ENCODE results near the gene ADGRF4.
A peak's percentile ranks its signal among the peaks of the same experiment; 100 is the strongest.

The ADGRF4 gene, protein sequence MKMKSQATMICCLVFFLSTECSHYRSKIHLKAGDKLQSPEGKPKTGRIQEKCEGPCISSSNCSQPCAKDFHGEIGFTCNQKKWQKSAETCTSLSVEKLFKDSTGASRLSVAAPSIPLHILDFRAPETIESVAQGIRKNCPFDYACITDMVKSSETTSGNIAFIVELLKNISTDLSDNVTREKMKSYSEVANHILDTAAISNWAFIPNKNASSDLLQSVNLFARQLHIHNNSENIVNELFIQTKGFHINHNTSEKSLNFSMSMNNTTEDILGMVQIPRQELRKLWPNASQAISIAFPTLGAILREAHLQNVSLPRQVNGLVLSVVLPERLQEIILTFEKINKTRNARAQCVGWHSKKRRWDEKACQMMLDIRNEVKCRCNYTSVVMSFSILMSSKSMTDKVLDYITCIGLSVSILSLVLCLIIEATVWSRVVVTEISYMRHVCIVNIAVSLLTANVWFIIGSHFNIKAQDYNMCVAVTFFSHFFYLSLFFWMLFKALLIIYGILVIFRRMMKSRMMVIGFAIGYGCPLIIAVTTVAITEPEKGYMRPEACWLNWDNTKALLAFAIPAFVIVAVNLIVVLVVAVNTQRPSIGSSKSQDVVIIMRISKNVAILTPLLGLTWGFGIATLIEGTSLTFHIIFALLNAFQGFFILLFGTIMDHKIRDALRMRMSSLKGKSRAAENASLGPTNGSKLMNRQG

GRCh38 chr6:47698342-47698787 lies at the start of gene ADGRF4:
TSS of gene ADGRF4 (plus strand) at chr6:47698580. CDS start at chr6:47707246, 8,666 bp downstream.
- DNase-seq = no peak

GRCh38 chr6:47650553-47651432 lies 47.6 kb upstream of the ADGRF4 start:
- DNase-seq = no peak

- DNase-seq = no peak
Measured at GRCh38 chr6:47651505-47651944, 46.9 kb upstream of the ADGRF4 start.

DNA sequence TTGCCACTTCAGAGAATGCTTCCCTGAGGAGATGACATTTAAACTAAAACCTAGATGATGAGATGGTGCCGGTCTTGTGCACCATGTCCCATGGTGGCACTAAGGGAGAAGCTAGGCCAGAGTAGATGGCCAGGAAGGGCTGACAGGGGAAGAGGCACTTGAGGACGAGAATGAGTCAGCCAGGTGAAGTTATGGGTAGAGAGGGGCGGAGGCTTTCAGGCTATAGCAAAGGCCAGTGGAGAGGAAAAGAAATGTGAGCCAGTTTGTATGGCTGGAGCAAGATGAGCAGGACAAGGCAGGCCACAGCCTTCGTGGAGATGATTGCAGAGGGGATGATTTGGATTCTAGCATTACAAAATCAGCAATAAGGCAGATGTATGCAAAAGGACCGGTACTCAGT lies 44.7 kb upstream of the ADGRF4 start:
- DNase-seq = no peak

DNA sequence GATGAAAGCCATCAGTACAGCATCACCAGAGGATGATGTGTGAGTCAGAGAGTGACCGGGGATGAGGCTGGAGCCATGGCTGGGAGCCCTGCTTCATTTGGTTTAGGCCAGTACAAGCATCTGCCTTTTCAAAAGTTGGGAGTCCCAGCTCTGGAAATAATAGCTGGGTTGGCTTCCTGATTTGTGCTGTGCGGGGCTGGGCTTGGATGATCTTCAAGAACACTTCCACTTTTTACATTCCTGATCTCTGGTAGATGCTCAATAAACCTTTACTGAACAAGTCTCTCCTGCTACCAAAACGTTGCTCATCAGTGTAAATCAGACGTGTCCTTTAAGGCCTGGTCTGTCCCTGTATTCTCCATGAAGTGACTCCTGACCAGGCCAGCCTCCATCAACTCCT lies 44.1 kb upstream of the ADGRF4 start:
- DNase-seq = no peak

DNA sequence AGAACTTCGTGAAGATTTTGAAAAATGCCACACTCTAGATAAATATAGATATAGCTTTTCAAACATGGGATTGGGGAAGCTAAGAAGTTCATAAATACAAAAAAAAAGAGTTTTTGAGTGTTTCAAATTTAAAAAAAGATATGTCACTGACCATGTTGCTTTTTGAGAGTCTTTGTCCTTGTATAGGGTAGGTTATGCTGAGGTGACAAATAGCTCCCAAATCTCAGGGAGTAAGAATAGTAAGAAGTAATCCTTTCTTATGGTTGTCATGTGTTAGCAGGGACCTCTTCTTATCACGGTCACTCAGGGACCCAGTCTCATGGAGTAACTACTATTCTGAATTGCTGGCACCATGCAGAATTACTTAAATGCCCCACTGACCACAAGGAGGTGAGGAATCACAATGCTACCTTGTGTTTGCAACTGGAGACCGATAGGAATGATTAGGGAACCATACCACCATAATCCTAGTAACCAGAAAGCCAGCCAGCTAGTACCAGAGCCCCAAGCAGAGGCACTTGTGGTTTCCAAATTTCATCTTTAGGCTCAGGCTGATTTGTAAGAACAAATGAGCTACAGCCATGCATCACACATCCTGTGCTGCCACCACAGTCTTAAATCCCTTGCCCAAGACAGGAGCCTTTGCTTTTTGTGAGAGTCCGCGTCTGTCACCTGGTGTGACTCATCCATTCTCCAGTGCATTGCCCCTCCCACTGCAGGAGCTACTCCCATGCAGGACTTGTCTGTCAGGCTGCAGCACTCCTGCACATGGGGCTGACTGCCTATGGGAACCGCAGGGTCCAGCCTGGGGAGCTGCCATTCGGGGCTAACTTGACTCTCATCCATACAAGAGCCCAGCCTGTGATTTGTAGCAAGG lies 42.4 kb upstream of the ADGRF4 start:
- peak in 1 of 4 experiments; percentile 1 for DNase-seq

GRCh38 chr6:47661960-47662359 lies 36.4 kb upstream of the ADGRF4 start:
- DNase-seq = no peak

DNA sequence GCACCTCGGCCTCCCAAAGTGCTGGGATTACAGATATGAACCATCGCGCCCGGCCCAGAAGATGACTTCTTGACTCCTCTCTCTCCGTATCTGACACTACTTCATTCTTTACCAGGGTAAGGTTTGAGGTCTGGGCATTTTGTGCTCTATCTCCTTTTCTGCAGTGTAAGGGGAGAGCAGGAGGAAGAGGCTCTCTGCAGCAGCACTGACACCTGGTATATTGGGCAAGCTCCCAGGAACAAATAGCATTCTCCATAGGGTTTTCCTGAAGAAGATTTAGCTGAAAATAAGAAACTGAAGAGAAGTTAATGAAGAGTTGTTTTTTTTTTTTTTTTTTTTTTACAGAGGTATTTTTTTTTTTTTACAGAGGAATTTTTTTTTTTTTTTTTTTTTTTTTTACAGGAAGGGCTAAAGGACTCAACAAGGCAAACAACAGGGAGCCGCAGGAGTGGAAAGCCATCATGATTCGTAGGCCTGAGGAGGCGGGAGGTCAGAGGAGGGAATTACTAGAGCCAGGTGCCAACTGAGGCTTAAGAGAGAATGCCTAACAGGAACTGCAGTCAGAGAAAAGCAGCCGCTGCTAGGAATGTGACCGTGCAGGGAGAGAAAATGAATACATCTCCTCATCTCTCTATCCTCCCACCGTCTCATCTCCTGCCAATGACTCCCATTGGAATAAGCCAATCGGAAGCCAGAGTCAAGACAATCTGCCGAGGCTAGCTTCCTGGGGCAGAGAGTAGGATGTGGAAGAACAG lies 34.7 kb upstream of the ADGRF4 start:
- DNase-seq = no peak

DNA sequence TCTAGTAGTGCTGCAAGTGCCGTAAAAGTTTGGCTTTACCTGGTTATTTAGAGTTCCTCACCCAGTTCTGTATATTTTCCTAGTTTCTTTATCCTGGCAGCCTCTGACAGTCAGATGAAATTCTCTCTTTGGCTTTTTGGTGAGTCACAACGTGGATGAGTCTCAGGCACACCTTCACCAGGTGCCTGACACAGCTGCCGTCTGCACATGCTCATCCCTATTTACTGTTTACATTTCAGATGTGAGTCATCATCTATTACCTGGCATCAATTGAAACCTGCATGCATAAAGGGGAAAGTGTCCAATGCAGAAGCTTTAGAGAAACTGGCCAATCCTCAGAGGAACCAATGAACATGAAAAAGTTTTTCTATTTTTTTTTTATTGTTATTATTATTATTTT lies 33.3 kb upstream of the ADGRF4 start:
- DNase-seq = no peak

DNA sequence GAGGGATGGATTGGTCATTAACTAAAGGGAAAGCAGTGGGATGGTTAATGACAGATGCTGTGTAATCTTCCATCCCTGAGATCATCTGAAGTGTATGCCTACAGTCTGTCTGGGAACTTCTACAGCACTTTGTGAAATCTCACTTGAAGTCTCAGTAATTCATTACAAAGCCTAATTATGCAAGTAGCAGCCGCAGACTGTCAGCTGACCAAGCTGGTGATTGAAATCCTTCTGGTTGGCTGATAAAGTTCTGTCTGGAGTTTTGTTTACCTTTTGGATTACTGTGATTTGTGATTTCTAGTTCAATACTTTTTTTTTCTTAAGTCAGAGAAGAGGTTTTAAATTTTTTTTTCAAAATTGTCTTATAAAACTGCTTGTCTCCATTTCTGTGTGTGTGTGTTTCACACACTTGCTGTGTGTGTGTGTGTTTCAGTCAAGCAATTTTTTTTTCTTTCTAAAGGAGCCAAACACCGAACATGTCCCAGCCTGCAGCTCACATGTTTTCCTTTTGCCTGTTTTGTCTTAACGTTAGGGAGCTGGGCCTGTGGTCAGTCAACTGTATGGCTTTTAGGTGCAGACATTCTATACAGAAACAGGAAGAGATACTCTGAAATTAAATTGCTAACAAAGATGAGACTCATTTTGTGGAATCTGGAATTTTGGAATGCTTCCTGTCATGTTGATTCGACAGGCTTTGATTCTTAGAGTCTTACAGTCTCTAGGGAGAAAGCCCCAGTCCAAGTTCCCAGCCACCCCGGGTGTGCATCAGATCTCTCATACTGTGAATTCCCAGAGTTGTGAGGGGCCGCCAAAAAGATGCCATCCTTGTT lies 28.5 kb upstream of the ADGRF4 start:
- no peak for DNase-seq

- no peak for DNase-seq
Measured at GRCh38 chr6:47670851-47671250, 27.5 kb upstream of the ADGRF4 start.

- DNase-seq = no peak
Measured at GRCh38 chr6:47671777-47672176, 26.6 kb upstream of the ADGRF4 start.

DNA sequence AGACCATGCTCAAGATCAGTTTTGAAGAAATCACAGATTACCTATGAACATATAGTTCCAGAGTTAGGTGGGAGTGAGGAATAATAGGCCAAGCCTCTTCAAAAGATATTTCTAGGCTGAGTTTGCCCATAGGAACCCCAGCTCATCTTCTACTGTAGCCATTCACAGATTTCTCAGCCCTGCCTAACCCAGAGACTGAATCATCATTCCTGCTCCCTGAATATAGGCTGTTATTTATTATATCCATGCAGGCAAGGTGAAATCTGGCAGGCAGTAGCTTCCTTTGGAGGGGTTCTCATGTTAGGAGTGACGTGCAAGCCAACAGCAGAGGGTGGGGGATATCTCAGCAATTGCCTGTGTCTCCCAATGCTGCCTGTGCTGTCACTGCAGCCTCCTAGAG lies 25.6 kb upstream of the ADGRF4 start:
- DNase-seq = no peak

- no peak for DNase-seq
Measured at GRCh38 chr6:47674673-47675072, 23.7 kb upstream of the ADGRF4 start.

DNA sequence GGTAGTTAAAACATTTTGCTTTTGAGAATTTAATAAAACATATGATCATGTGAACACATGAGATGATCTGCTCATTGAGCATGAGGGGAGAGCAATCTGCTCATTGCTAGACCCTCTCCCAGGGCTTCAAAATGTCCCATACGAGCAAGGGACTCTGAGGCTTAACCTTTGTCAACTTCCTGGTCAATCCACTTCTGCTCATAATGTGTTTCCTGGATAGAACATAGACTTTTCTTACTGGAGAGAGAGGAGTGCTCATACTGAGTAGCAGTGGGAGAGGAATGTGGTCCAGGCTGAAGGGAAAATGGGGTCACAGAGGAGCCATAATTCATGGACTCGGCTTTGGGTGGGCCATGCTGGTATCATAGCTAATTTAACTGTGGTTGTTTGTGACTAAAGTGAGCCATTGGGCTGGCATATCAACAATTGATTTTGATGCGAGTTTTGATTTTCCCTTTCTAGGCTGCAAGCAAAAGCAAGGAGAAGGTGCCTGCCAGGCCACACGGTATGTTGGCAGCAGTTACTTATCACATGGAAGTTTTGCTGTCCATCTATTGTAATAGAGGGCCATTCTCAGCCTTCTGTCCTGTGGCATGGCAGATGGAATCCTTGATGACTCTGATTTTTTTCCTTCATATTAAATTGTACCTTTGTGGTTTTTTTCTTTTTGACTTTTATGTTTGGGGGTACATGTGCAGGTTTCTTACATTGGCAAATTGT lies 20.8 kb upstream of the ADGRF4 start:
- no peak for DNase-seq

DNA sequence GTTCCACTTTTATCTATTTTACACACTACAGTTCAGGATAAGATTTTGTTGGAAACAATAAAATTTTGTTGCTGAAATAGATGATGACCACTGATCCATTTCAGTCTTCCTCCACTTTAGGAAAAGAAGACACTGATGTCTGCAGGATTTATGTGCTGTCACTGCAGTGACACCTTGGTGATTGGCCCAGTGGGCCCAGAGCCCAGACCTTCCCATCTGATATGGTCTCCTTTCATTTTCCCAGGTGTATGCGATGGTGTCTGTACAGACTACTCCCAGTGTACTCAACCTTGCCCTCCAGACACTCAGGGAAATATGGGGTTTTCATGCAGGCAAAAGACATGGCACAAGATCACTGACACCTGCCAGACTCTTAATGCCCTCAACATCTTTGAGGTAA lies 19.6 kb upstream of the ADGRF4 start:
- no peak for DNase-seq

DNA sequence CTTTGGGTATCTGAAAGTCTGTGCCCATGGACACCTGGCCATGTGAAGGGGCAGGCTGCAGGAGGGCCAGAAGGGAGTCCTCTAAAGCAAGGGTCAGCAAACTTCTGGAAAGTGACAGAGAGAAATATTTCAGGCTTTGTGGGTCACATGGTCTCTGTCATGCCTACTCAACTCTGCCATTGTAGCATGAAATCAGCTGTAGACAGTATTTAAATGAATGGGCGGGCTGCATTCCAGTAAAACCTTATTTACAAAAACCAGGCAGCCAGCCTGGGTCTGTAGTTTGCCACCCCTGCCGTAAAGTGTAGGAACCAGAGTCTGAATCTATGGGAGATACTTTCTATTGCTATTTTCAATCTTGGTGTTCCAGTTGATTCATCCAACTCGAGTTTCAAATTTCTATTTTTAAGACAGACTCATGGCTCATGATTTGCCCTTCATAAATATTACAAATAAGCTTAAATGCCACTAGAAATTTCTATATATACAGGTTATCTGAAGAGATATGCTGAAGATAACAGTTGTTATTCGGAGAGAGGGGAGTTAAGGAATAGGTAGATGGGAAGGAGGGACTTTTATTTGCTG lies 19.0 kb upstream of the ADGRF4 start:
- no peak for DNase-seq

DNA sequence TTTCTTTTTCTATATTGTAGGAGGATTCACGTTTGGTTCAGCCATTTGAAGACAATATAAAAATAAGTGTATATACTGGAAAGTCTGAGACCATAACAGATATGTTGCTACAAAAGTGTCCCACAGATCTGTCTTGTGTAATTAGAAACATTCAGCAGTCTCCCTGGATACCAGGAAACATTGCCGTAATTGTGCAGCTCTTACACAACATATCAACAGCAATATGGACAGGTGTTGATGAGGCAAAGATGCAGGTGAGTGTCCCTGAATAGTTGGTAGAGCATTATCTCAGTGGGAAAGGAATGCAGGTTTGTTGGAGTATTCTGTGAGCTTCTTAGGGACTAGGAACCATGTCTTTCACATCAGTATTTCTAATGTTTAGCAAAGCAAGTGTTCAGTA lies 18.3 kb upstream of the ADGRF4 start:
- DNase-seq = no peak

DNA sequence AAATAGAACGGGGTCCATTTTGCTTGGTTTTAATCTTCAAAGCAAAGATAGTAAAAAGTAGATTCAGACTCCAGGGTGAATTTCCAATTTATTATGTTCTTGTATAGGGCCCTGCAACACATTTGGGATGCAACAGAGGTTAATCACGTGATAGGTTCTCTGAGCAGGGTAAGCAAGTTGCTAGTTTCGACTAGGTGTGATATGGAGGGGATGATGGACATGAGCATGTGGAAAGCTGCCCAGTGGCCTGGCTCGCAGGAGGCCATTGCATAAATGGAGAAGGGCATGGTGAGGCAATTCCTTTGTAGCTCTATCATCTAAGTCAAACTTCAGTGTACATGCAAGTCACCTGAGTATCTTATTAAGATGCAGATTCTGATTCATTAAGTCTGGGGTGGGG lies 17.7 kb upstream of the ADGRF4 start:
- no peak for DNase-seq
